ENCODE results near the gene CERK.

CERK gene

DNA sequence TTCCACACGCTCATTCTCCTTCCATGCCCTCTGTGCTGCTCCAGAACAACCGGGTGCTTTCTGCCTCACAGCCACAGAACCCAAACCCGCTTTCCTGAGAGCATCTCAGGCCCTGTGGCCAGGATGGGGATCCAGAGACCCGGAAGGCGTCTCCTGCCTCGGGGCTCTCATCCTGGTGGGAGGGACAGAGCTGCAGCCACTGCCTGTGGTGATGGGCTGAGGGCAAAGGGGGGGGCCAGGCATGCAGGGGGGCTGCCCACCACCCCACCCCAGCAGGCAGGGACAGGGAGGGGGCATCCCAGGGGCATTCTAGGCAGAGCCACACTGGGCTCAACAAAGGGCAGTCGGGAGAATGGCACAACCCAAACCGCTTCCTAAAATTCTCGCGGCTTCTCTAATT is 41.4 kb downstream of the CERK start:
- DNase-seq, result no peak

DNA sequence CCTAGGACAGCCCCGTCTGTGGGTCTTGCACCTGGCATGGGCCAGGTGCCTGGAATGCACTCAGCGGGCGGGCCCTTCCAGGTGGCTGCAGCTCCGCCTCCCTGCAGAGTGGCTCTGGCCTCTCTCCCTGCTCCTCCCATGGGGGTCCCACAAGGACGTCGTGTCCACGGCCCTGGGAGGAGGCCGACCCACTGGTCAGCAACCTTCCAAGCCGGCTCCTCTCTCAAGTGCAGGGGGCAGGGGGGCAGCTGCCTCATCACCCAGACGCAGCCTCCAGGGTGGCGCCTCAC is 41.9 kb downstream of the CERK start:
- DNase-seq, result no peak

DNA sequence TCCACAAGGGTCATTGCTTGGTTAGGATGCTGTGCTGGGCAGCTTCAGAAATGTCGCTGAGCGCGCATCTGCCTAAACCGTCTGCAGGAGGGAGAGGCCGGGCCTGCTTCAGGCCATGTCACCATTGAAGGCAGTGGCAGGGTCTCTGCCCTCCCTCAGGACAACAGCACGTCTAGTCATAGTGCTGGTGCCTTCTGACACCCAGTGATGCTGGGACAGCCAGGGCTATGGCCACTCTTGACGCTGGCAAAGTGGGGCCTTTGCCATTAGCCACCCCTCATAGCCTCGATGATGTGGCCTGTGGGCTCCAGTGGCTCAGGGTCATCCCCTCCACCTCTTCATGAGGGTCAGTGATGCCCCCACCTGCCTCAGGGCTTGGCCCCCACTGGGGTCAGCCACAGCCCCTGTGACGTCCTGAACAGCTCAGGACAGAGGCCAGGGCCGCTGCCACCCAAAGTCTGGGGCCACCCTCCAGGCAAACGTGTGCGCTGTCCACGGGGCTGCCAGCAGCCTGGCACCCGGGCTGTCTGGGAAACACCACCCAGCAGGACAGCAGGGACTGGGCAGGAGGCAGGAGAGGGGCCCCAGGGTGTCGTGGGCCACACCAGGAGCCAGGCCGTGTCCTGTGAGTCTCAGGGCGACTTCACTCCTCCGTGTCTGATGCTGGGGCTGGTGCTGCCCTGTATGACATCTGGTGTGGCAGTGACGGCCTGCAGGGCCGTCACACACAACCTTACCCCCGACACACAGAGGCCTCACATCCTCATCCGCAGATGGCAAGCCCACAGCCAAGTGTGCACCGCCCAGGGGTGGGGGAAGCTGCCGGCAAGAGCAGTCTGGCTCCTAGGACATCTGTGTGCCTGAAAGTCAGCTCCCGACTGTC is 42.5 kb downstream of the CERK start:
- no peak for DNase-seq

DNA sequence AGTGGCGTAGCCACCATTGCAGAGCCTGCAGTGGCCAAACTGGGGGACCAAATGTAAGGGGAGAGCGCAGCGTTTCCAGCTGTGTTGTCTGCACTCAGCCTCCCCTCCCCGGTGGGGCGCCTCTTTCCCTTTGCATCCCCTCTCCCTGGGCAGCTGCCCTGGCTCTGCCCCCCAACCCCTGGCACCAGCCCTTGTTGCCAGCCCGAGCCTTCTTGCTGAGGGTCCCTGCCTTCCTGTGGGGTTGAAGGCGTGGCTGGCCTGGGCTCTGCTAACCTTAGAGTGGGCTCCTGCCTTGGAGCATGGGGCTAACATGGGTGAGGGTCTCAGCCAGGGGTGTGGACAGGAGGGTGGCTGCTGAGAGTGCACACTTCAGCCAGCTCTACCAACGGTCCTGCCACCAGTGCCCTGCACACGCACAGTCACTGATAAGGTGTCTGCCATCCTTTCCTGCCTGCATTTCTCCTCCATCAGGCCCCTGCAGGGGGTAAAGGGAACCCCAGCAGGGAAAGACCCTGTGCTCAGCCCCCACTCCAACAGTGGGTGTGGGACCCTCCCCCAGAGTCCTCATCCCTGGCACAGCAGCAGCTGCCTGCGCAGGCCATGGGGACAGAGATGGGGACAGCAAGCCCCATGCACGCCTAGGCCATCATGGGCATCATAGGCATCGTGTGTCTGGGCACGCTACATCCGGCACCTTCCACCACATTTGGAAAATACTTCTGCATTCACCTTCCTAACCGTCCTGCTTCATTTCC is 43.5 kb downstream of the CERK start:
- DNase-seq, result no peak

- DNase-seq, result no peak
Observed at GRCh38 chr22:46693634-46694415, 44.2 kb downstream of the CERK start.

DNA sequence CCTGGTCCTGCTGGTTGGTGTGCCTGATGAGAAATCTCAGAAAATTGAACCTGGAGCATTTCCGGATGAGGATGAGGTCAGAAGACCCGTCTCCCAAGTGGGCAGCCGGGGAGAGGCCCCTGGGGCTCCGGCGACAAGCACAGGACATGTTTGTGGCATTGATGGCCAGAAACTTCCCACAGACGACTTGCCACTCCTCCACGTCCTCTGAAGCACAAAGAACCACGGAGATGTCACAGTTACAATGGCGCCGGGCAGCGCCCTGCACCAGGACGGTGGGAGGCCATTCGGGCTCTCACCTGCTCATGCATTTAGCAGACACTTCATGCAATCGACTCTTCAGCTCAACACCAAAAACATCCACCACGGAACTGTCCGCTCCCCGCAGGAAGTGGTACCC is 46.5 kb downstream of the CERK start:
- no peak for DNase-seq

DNA sequence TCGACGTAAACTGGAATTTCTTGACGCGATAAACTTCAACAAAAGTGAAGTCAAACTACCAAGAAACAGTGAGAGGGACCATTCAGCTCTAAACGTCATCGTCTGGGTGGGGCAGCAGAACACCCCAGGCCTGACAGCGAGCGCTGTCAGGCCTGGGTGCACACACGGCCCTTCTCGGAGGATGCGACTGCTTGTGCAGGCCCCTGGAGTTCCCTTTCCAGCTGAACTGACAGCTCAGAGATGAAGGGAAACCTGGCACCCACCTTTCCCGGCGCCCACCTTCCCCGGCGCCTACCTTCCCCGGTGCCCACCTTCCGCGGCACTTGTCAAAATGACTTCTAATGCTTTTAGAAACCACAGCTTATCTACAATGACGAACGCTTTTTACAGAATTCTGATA is 47.9 kb downstream of the CERK start:
- DNase-seq, result no peak

GRCh38 chr22:46688949-46689348 is 49.1 kb downstream of the CERK start:
- DNase-seq, result no peak

DNA sequence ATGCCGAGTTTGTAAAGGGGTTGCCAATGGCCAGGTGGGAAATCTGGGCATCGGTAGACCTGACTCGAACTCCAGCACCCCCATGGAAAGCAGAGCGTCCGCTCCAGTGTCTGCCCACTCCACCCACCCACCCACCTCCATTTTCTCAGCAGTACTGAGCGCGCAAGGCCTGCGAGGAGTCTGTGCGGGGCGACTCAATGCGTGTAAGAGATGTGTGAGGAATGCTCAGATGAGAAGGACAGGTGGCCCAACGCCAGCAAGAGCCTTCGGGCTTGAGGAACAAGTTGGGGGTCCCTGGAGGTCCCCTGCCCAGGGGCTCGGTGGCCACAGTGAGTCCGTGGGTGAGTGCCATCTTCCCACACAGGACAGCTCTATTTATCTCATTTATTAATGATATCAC is 50.6 kb downstream of the CERK start:
- no peak for DNase-seq

DNA sequence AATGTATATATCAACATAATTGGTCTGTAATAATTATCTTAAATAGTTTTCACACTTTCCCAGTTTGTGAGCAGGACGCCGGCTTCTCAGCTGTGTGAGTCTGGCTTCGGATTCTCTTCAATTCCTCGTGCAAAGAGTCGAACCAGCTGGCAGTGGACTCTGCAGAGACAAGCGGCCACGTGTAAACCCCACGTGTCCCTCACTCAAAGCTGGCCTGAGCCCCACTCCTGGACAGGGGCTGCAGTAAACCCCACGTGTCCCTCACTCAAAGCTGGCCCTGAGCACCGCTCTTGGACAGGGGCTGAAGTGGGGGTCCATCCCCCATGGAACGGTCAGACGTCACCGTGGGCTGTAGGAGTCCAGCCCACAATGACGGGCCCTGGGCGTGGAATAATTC is 51.0 kb downstream of the CERK start:
- DNase-seq, result no peak

GRCh38 chr22:46686221-46687047 is 51.6 kb downstream of the CERK start:
- no peak for DNase-seq

DNA sequence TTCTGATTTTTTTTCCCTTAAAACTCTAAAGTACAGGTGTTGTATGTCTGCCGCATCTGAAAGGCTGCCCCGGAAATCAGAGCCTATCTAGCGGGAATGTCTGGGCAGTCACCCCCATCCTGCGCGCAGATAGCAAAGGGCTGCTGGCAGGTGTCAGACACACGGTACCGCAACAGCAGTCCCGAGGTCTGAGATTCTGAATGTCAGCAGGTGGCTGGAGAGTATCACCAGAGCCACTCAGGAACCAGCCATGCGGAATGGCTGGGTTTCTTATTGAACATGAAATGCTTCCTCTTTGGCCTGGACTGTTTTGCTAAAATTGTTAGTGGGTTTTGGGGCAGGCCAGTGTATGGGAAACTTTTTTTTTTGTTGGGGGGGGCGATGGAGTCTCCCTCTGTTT is 53.3 kb downstream of the CERK start:
- no peak for DNase-seq

GRCh38 chr22:46682011-46682731 is 55.9 kb downstream of the CERK start:
- no peak for DNase-seq

DNA sequence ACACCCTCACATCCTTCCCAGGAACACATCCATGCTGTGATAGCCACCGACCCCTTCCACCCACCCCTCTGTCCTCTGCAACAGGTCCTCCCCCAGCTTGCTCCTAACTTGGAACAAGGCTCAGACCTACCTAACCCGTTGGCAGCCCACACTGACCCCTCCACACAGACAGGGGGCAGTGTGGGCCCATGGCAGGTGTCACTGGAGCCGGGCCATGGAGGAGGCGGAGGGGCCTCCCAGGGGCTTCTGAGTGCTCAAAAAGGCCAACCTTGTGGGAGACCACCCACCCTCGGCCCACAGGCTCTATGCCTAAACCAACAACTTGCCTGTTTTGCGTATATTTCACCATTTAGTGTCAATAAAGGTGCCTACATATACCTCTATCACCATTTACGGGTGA is 57.0 kb downstream of the CERK start:
- DNase-seq, result no peak

GRCh38 chr22:46679706-46680269 is 58.3 kb downstream of the CERK start:
- no peak for DNase-seq

DNA sequence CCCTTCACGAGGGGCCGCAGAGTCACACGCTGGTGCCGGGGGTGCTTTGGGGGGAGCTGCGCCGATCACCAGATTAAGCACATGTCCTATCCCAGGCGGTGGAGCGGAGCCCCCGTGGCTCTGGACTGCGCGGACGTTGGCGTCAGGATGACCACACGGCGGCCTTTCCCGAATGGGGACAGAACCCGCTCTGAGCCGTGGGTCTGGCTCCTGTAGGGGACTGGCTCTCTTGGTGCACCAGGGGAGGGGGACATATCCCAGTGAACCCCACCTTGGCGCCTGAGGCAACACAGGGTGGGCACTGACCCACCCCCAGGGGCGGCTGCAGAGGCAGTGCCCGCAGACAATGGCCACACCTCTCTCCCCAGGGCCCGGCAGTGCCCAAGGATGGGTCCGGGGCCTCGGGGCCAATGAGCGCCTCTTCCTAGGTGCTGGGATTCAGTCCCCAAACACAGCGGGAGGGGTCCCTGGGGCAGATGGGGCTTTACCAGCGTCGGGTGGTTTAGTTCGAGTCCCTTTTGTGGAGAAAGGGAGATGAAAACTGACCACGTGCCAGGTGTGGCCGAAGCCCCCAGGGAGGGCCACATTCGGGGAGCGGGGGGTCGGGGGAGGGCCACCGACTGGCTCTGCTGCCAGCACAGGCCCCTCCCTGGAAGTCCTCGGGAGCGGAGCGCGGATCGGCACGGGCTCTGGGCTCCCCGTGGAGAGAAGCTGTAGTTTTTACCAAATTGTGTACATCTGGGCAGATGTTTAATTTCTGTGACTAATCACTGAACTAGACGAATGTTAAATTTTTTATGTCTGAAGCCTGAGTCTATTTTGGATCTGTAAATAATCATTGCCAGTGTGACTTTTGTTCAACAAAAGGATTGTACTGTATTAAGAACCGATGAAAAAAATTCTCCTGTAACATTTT is 59.0 kb downstream of the CERK start:
- DNase-seq, result no peak

DNA sequence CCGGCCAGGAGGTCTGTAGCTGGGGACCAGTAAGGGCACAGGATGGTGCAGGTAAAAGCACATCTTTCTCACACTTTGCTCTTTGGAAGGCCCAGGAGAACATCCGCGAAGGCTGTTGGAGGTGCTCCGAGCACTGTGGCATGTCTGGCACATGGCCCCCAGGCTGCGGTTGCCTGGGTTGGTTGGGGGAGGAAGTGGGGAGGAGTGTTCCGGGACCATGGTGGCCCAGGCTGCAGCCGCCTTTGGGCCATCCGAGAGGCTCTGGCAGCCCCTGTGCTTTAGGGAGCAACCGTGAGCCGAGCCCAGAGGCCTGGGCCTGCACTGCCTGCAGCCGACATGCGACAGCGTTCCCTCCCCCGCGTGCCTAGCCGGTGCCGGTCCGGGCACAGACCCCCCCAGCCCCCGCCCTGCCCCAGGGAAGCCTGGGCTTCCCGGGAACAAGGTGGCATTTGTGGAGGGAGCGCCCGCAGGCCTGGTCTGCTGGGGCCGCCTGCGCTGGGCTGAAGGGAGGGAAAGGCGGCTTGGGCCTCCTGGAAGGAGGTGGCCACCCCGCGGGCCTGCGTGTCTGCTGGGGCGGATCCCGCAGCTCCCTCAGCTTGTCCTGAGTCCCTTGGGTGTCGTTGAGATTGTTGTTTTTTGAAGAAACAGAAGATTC is 59.9 kb downstream of the CERK start:
- DNase-seq, result no peak

- no peak for DNase-seq
Observed at GRCh38 chr22:46677323-46678002, 60.6 kb downstream of the CERK start.

- DNase-seq, result no peak
Observed at GRCh38 chr22:46676881-46677280, 61.2 kb downstream of the CERK start.

GRCh38 chr22:46676479-46676878 is 61.6 kb downstream of the CERK start:
- DNase-seq, result no peak
